Suprapubic skin (tissue), 3 donors: Measurements from ENCODE around the gene AK2.

Experiments used
- CTCF ChIP-seq, 2 donors: fragments of 200-600 bp in 1 of 2; fragments of 450-650 bp in 1 of 2; sonication (generic) in 1 of 2; IDR thresholded peaks; one replicate each; pipeline ENCODE4 v1.5.1; 2016 to 2019; ENCODE audit warnings: antibody characterized with exemption in 2 of 2, mild to moderate bottlenecking in 1 of 2, moderate library complexity in 1 of 2
- EP300 ChIP-seq: sonication (generic); formaldehyde crosslinking; IDR thresholded peaks from one replicate; pipeline ENCODE4 v1.6.1; 2017; ENCODE audit warnings: antibody characterized with exemption
- POLR2A ChIP-seq, 2 donors: fragments of 450-650 bp; IDR thresholded peaks; one replicate each; pipeline ENCODE4 v1.6.1; 2017; ENCODE audit warnings: antibody characterized with exemption in 2 of 2, mild to moderate bottlenecking in 2 of 2, moderate library complexity in 2 of 2

GRCh38 chr1:32998064-32998463 lies 38.6 kb downstream of the AK2 start:
- no peak for TF ChIP-seq POLR2A (IDR thresholded peaks at IDR 0.05)
- no peak for TF ChIP-seq CTCF (IDR thresholded peaks at IDR 0.05)
- no peak for TF ChIP-seq EP300
